Activated CD4-positive, alpha-beta T cell treated with anti-CD3 and anti-CD28 coated beads for 36 hours (primary cell): ENCODE measurements around the gene DENND2D. TPM values are rescaled to one million over a fixed set of nuclear protein-coding genes. Genes with fewer than 3 reads are reported as not detected.

Experiments
- ATAC-seq: fragments of 200-7000 bp; cut with Tn5 transposase; one replicate; pipeline ENCODE4 v1.10.0; 2021; ENCODE audit warnings: mild to moderate bottlenecking, moderate library complexity
- CTCF ChIA-PET: fragments of 350-600 bp; sonication (Branson Sonifier 250); formaldehyde crosslinking; loops from one replicate; lab custom pipeline; 2021; ENCODE audit warnings: antibody characterized with exemption; lab: Charles Lee
- POLR2A ChIA-PET: fragments of 350-600 bp; sonication (Branson Sonifier 250); formaldehyde crosslinking; loops from one replicate; lab custom pipeline; 2021; ENCODE audit warnings: antibody characterized with exemption, inconsistent platforms; lab: Charles Lee
- DNase-seq: peaks from one replicate; pipeline ENCODE4 v3.0.0-alpha.2; 2020
- H3K27ac Mint-ChIP-seq: one replicate; pipeline ENCODE4 v1.8.0; 2021; ENCODE audit warnings: mixed read lengths
- H3K27me3 Mint-ChIP-seq: one replicate; pipeline ENCODE4 v1.8.0; 2021; ENCODE audit warnings: mixed read lengths
- H3K36me3 Mint-ChIP-seq: one replicate; pipeline ENCODE4 v1.8.0; 2021; ENCODE audit warnings: low read depth, mixed read lengths
- H3K4me1 Mint-ChIP-seq: one replicate; pipeline ENCODE4 v1.8.0; 2021; ENCODE audit warnings: mixed read lengths
- H3K4me3 Mint-ChIP-seq: one replicate; pipeline ENCODE4 v1.8.0; 2021; ENCODE audit warnings: mild to moderate bottlenecking, moderate library complexity, mixed read lengths
- H3K9me3 Mint-ChIP-seq: one replicate; pipeline ENCODE4 v1.8.0; 2021; ENCODE audit warnings: low read depth, mixed read lengths
- intact Hi-C, 2 experiments: fragments of 100-400 bp; cut with DNase I in 1 of 2; cut with micrococcal nuclease in 1 of 2; formaldehyde crosslinking; loops; one replicate each; pipeline versions ENCODE4 v1.14.2 to v1.15.1; 2022 to 2024; cut with DNase I, micrococcal nuclease
- total RNA-seq, 2 experiments: library from RNA; stranded (reverse); gene quantifications; one replicate each; pipeline ENCODE4 v1.2.3, GENCODE V29; 2021

The DENND2D gene
- total RNA-seq, 2 experiments from 2014 or later = 174 to 190 TPM

GRCh38 chr1:111204201-111204982, 3.9 kb upstream of the DENND2D start:
- ATAC-seq (peak; percentile 54), DNase-seq (peak; percentile 77)
- H3K27me3 Mint-ChIP-seq = no peaks in the 10 kb centered on the region
- H3K4me3 Mint-ChIP-seq = peak overlapping the region; percentile 96
- H3K27ac Mint-ChIP-seq = peak overlapping the region; percentile 98
- peaks cover 60% of the 10 kb centered on the region for H3K4me1 Mint-ChIP-seq
- H3K9me3 Mint-ChIP-seq = no peaks in the 10 kb centered on the region
- POLR2A ChIA-PET = interaction anchor here (0.7 to 0.9 kb wide), 2 partner anchors 12 to 65 kb away, joined by 3 to 5 read pairs; no protein-coding TSS in a partner anchor
- H3K36me3 Mint-ChIP-seq = peaks cover 12% of the 10 kb centered on the region
- intact Hi-C loops = loop anchor here (1.0 to 5.0 kb wide), 8 partner anchors 11 to 553 kb away; partner anchors contain the start of genes ATP5PB (in 1 of the 2), DDX20 (in 1 of the 2), KCNA3 (in 1 of the 2) and WDR77 (in 1 of the 2)
- CTCF ChIA-PET = interaction anchor here (1.4 to 9.1 kb wide), 2 partner anchors 10 to 17 kb away, joined by 5 to 115 read pairs; no protein-coding TSS in a partner anchor

GRCh38 chr1:111203681-111204200, 3.3 kb upstream of the DENND2D start:
- Mint-ChIP-seq H3K27ac (peak overlapping the region; percentile 98), H3K36me3 (peaks cover 19% of the 10 kb centered on the region), H3K9me3 (no peaks in the 10 kb centered on the region), H3K4me1 (peaks cover 56% of the 10 kb centered on the region), H3K4me3 (peak overlapping the region; percentile 96), H3K27me3 (no peaks in the 10 kb centered on the region)
- ChIA-PET POLR2A (interaction anchor here (0.7 to 0.9 kb wide), 2 partner anchors 13 to 65 kb away, joined by 3 to 5 read pairs; no protein-coding TSS in a partner anchor), CTCF (interaction anchor here (1.4 to 9.1 kb wide), 2 partner anchors 11 to 17 kb away, joined by 5 to 115 read pairs; no protein-coding TSS in a partner anchor)
- DNase-seq (peak; percentile 92), ATAC-seq (peak; percentile 27)
- intact Hi-C loops = loop anchor here (1.0 to 5.0 kb wide), 9 partner anchors 12 to 554 kb away; partner anchors contain the start of genes ATP5PB (in 1 of the 2), DDX20 (in 1 of the 2), KCNA3 (in 1 of the 2) and WDR77 (in 1 of the 2)

GRCh38 chr1:111202707-111203623, 2.5 kb upstream of the DENND2D start:
- H3K4me3 Mint-ChIP-seq = peak overlapping the region; percentile 96
- no peak for ATAC-seq
- intact Hi-C loops = loop anchor here (1.0 to 5.0 kb wide), 7 partner anchors 64 to 554 kb away; partner anchors contain the start of genes ATP5PB (in 1 of the 2), DDX20 (in 1 of the 2), KCNA3 (in 1 of the 2) and WDR77 (in 1 of the 2)

DNA sequence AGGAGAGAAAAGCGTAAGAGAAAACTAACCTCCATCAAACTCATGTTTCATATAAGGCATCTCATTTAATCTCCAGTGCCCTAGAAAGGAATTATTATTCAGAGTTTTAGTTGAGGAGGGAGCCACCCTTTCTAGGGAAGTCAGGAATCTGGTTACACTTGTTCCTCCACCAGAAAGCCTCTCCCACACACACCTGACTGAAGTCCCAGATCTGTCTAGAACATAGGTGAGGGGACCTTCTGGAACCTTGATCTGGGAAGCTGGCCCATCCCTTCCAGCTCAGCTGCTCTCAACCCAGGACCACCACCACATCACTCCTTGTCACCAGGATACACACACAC, 1.9 kb upstream of the DENND2D start:
- Mint-ChIP-seq H3K27me3 (no peaks in the 10 kb centered on the region), H3K4me3 (peak overlapping the region; percentile 96), H3K9me3 (no peaks in the 10 kb centered on the region), H3K27ac (peak overlapping the region; percentile 98), H3K4me1 (peaks cover 52% of the 10 kb centered on the region), H3K36me3 (peaks cover 33% of the 10 kb centered on the region)
- DNase-seq (no peak), ATAC-seq (no peak)
- CTCF ChIA-PET = interaction anchor here (1.7 to 9.1 kb wide), 3 partner anchors 13 to 238 kb away, joined by 4 to 115 read pairs (median 25); no protein-coding TSS in a partner anchor
- intact Hi-C loops = loop anchor here (5.0 kb wide), 6 partner anchors 245 to 555 kb away; partner anchors contain the start of genes ATP5PB (in 1 of the 2), DDX20 (in 1 of the 2), KCNA3 (in 1 of the 2) and WDR77 (in 1 of the 2)
- POLR2A ChIA-PET = interaction anchor here (2.7 kb wide), 1 partner anchor 13 kb away, joined by 19 read pairs; no protein-coding TSS in a partner anchor

More at GRCh38 chr1:111202707-111203623, 2.5 kb upstream of the DENND2D start:
- H3K27me3 Mint-ChIP-seq = no peaks in the 10 kb centered on the region
- H3K36me3 Mint-ChIP-seq = peaks cover 26% of the 10 kb centered on the region
- H3K27ac Mint-ChIP-seq = peak overlapping the region; percentile 98
- no peaks in the 10 kb centered on the region for H3K9me3 Mint-ChIP-seq
- no peak for DNase-seq
- peaks cover 52% of the 10 kb centered on the region for H3K4me1 Mint-ChIP-seq
- ChIA-PET POLR2A (interaction anchor here (0.7 to 0.9 kb wide), 2 partner anchors 14 to 64 kb away, joined by 3 to 5 read pairs; no protein-coding TSS in a partner anchor), CTCF (interaction anchor here (1.4 to 9.1 kb wide), 2 partner anchors 12 to 18 kb away, joined by 5 to 115 read pairs; no protein-coding TSS in a partner anchor)

GRCh38 chr1:111201275-111202090, 1.0 kb upstream of the DENND2D start:
- Mint-ChIP-seq H3K4me1 (peaks cover 61% of the 10 kb centered on the region), H3K27ac (peak overlapping the region; percentile 98), H3K27me3 (no peaks in the 10 kb centered on the region), H3K36me3 (peaks cover 41% of the 10 kb centered on the region), H3K4me3 (peak overlapping the region; percentile 96), H3K9me3 (no peaks in the 10 kb centered on the region)
- intact Hi-C loops = loop anchor here (5.0 kb wide), 6 partner anchors 246 to 556 kb away; partner anchors contain the start of genes ATP5PB (in 1 of the 2), DDX20 (in 1 of the 2), KCNA3 (in 1 of the 2) and WDR77 (in 1 of the 2)
- DNase-seq (peak; percentile 46), ATAC-seq (no peak)
- ChIA-PET CTCF (interaction anchor here (1.1 to 9.1 kb wide), 5 partner anchors 10 to 274 kb away, joined by 3 to 115 read pairs (median 6); no protein-coding TSS in a partner anchor), POLR2A (interaction anchor here (1.2 to 2.7 kb wide), 2 partner anchors 14 to 17 kb away, joined by 4 to 19 read pairs; no protein-coding TSS in a partner anchor)

DNA sequence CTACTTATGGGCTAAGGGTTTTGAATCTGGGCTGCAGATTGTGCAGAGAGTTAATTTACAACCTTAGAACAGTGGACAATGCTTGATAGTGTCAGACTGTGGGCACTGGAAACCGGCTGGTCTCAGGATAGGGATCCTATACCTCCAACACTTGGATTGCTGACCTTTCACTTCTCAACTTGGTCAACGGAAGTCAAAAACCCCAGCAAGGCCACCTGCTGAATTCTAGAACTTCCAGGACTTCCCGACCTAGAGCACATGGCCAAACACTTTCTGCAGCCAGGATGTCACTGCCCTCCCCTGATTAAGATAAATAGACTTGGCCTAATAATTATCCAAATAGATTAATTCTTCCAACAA, 336 bp upstream of the DENND2D start:
- intact Hi-C loops = loop anchor here (1.0 to 5.0 kb wide), 8 partner anchors 16 to 557 kb away; partner anchors contain the start of genes ATP5PB (in 1 of the 2), CEPT1 (in 1 of the 2), DDX20 (in 1 of the 2) and DRAM2 (in 1 of the 2)
- H3K4me1 Mint-ChIP-seq = peaks cover 61% of the 10 kb centered on the region
- peaks cover 48% of the 10 kb centered on the region for H3K36me3 Mint-ChIP-seq
- POLR2A ChIA-PET = interaction anchor here (0.6 to 2.7 kb wide), 5 partner anchors 9 to 47 kb away, joined by 4 to 19 read pairs (median 5); no protein-coding TSS in a partner anchor
- ATAC-seq (no peak), DNase-seq (no peak)
- CTCF ChIA-PET = interaction anchor here (1.0 to 9.1 kb wide), 6 partner anchors 9 to 275 kb away, joined by 3 to 115 read pairs (median 5); no protein-coding TSS in a partner anchor
- no peaks in the 10 kb centered on the region for H3K9me3 Mint-ChIP-seq
- H3K27me3 Mint-ChIP-seq = no peaks in the 10 kb centered on the region
- peak overlapping the region; percentile 96 for H3K4me3 Mint-ChIP-seq
- peak overlapping the region; percentile 98 for H3K27ac Mint-ChIP-seq

GRCh38 chr1:111199329-111199728, 1.1 kb downstream of the DENND2D start:
- Mint-ChIP-seq H3K4me3 (peak overlapping the region; percentile 96), H3K27me3 (no peaks in the 10 kb centered on the region), H3K4me1 (peaks cover 63% of the 10 kb centered on the region), H3K36me3 (peaks cover 63% of the 10 kb centered on the region), H3K9me3 (no peaks in the 10 kb centered on the region), H3K27ac (peak overlapping the region; percentile 98)
- CTCF ChIA-PET = interaction anchor here (0.7 to 9.1 kb wide), 7 partner anchors 13 to 572 kb away, joined by 3 to 115 read pairs (median 4); no protein-coding TSS in a partner anchor
- POLR2A ChIA-PET = interaction anchor here (1.0 to 1.7 kb wide), 3 partner anchors 16 to 22 kb away, joined by 3 to 7 read pairs (median 3); no protein-coding TSS in a partner anchor
- intact Hi-C loops = loop anchor here in 1 of 2 experiments (1.0 kb wide), 1 partner anchor 8 kb away; no protein-coding TSS in a partner anchor
- DNase-seq = no peak
- ATAC-seq = no peak

DNA sequence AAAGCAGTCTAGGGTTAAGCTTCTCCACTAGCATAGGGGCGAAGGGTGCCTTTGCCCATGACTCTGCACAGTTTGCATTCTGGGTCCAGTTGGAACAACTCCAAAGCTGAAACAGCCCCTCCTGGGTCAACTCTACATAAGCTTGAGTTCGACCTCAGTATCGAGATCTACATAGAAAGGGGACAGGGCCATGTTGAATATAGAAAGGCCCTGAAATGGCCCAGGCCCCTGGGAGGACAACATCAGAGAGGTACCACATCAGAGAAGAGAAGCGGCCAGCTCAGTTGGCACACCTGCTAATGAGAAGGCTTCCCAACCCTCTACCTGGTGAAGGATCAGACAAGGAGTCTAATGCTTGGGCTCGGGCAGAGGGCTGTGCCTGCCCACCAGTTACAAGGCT, 1.6 kb downstream of the DENND2D start:
- intact Hi-C loops = loop anchor here in 1 of 2 experiments (1.0 kb wide), 1 partner anchor 8 kb away; no protein-coding TSS in a partner anchor
- no peaks in the 10 kb centered on the region for H3K9me3 Mint-ChIP-seq
- peaks cover 68% of the 10 kb centered on the region for H3K36me3 Mint-ChIP-seq
- peaks cover 68% of the 10 kb centered on the region for H3K4me1 Mint-ChIP-seq
- DNase-seq (no peak), ATAC-seq (no peak)
- H3K27ac Mint-ChIP-seq = peak overlapping the region; percentile 98
- H3K4me3 Mint-ChIP-seq = peak overlapping the region; percentile 96
- ChIA-PET POLR2A (interaction anchor here (1.0 to 1.7 kb wide), 3 partner anchors 16 to 23 kb away, joined by 3 to 7 read pairs (median 3); no protein-coding TSS in a partner anchor), CTCF (interaction anchor here (0.7 to 9.1 kb wide), 10 partner anchors 11 to 572 kb away, joined by 3 to 115 read pairs (median 4); no protein-coding TSS in a partner anchor)
- no peaks in the 10 kb centered on the region for H3K27me3 Mint-ChIP-seq
